ENCODE measurements around the gene IGFALS.

DNA sequence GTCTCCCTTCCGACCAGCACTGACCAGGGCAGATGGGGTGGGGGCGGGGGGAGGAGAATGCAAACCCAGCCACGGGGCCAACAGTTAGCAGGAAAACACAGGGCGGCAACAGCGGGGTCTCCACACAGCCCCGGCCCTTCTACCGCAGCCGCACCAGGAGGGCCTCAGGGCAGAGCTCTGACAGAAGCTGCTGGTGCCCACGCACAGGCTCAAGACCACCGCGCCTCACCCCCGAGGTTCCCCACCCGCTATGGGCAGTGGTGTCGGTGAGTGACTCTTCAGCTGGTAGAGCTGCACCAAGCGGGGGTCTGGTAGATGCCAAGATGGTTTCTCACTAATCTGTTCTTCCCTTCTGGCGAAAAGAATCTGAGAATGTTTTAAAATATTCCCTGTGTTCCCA is 17.0 kb upstream of the IGFALS start:
- TF ChIP-seq, protein P1, sequence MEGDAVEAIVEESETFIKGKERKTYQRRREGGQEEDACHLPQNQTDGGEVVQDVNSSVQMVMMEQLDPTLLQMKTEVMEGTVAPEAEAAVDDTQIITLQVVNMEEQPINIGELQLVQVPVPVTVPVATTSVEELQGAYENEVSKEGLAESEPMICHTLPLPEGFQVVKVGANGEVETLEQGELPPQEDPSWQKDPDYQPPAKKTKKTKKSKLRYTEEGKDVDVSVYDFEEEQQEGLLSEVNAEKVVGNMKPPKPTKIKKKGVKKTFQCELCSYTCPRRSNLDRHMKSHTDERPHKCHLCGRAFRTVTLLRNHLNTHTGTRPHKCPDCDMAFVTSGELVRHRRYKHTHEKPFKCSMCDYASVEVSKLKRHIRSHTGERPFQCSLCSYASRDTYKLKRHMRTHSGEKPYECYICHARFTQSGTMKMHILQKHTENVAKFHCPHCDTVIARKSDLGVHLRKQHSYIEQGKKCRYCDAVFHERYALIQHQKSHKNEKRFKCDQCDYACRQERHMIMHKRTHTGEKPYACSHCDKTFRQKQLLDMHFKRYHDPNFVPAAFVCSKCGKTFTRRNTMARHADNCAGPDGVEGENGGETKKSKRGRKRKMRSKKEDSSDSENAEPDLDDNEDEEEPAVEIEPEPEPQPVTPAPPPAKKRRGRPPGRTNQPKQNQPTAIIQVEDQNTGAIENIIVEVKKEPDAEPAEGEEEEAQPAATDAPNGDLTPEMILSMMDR (IDR thresholded peaks at IDR 0.05): no peak
- TF ChIP-seq POLR2A (IDR thresholded peaks at IDR 0.05): no peak

Measured in esophagus squamous epithelium (tissue), 4 donors.